Activated CD4-positive, alpha-beta T cell treated with anti-CD3 and anti-CD28 coated beads for 36 hours (primary cell): ENCODE results near the gene TAS2R41. TPM values are rescaled to one million over a fixed set of nuclear protein-coding genes. Genes with fewer than 3 reads are reported as not detected.

ENCODE experiments used
- ATAC-seq: fragments of 200-7000 bp; cut with Tn5 transposase; one replicate; pipeline ENCODE4 v1.10.0; 2021; ENCODE audit warnings: mild to moderate bottlenecking, moderate library complexity
- CTCF ChIA-PET: fragments of 350-600 bp; sonication (Branson Sonifier 250); formaldehyde crosslinking; loops from one replicate; lab custom pipeline; 2021; ENCODE audit warnings: antibody characterized with exemption; lab: Charles Lee
- POLR2A ChIA-PET: fragments of 350-600 bp; sonication (Branson Sonifier 250); formaldehyde crosslinking; loops from one replicate; lab custom pipeline; 2021; ENCODE audit warnings: antibody characterized with exemption, inconsistent platforms; lab: Charles Lee
- DNase-seq: peaks from one replicate; pipeline ENCODE4 v3.0.0-alpha.2; 2020
- H3K27ac Mint-ChIP-seq: one replicate; pipeline ENCODE4 v1.8.0; 2021; ENCODE audit warnings: mixed read lengths
- H3K27me3 Mint-ChIP-seq: one replicate; pipeline ENCODE4 v1.8.0; 2021; ENCODE audit warnings: mixed read lengths
- H3K36me3 Mint-ChIP-seq: one replicate; pipeline ENCODE4 v1.8.0; 2021; ENCODE audit warnings: low read depth, mixed read lengths
- H3K4me1 Mint-ChIP-seq: one replicate; pipeline ENCODE4 v1.8.0; 2021; ENCODE audit warnings: mixed read lengths
- H3K4me3 Mint-ChIP-seq: one replicate; pipeline ENCODE4 v1.8.0; 2021; ENCODE audit warnings: mild to moderate bottlenecking, moderate library complexity, mixed read lengths
- H3K9me3 Mint-ChIP-seq: one replicate; pipeline ENCODE4 v1.8.0; 2021; ENCODE audit warnings: low read depth, mixed read lengths
- intact Hi-C, 2 experiments: fragments of 100-400 bp; cut with DNase I in 1 of 2; cut with micrococcal nuclease in 1 of 2; formaldehyde crosslinking; loops; one replicate each; pipeline versions ENCODE4 v1.14.2 to v1.15.1; 2022 to 2024; cut with DNase I, micrococcal nuclease
- total RNA-seq, 2 experiments: library from RNA; stranded (reverse); gene quantifications; one replicate each; pipeline ENCODE4 v1.2.3, GENCODE V29; 2021

TAS2R41 gene
- total RNA-seq, 2 experiments from 2014 or later: not detected

GRCh38 chr7:143444063-143444782 is 33.5 kb upstream of the TAS2R41 start:
- ATAC-seq (no peak), DNase-seq (no peak)
- Mint-ChIP-seq H3K9me3 (no peaks in the 10 kb centered on the region), H3K27ac (no peak overlapping the region), H3K4me3 (no peak overlapping the region), H3K36me3 (peaks cover 2% of the 10 kb centered on the region), H3K27me3 (no peaks in the 10 kb centered on the region), H3K4me1 (peaks cover 3% of the 10 kb centered on the region)
- ChIA-PET CTCF (interaction anchor here (0.8 to 1.4 kb wide), 3 partner anchors 10 to 204 kb away, joined by 3 read pairs; no protein-coding TSS in a partner anchor), POLR2A (no interaction called here)
- intact Hi-C loops: no loop called here

- intact Hi-C loops: no loop called here
- Mint-ChIP-seq H3K9me3 (no peaks in the 10 kb centered on the region), H3K4me3 (no peak overlapping the region), H3K36me3 (peaks cover 2% of the 10 kb centered on the region), H3K4me1 (peaks cover under 1% of the 10 kb centered on the region), H3K27me3 (no peaks in the 10 kb centered on the region), H3K27ac (no peak overlapping the region)
- ATAC-seq (no peak), DNase-seq (no peak)
- ChIA-PET POLR2A (no interaction called here), CTCF (interaction anchor here (1.1 to 1.4 kb wide), 2 partner anchors 10 to 29 kb away, joined by 3 read pairs; no protein-coding TSS in a partner anchor)
These were observed 32.9 kb upstream of the TAS2R41 start for GRCh38 chr7:143444785-143445184.

GRCh38 chr7:143447466-143447865 is 30.2 kb upstream of the TAS2R41 start:
- Mint-ChIP-seq H3K4me1 (peaks cover 2% of the 10 kb centered on the region), H3K4me3 (no peak overlapping the region), H3K27ac (no peak overlapping the region), H3K36me3 (no peaks in the 10 kb centered on the region), H3K27me3 (no peaks in the 10 kb centered on the region), H3K9me3 (no peaks in the 10 kb centered on the region)
- POLR2A ChIA-PET: no interaction called here
- no peak for DNase-seq
- CTCF ChIA-PET: interaction anchor here (0.7 to 1.3 kb wide), 2 partner anchors 9 to 11 kb away, joined by 3 read pairs; no protein-coding TSS in a partner anchor
- ATAC-seq: no peak
- intact Hi-C loops: no loop called here

GRCh38 chr7:143448429-143448828 is 29.2 kb upstream of the TAS2R41 start:
- H3K36me3 Mint-ChIP-seq: no peaks in the 10 kb centered on the region
- no peak overlapping the region for H3K27ac Mint-ChIP-seq
- no peak for DNase-seq
- intact Hi-C loops: no loop called here
- H3K4me1 Mint-ChIP-seq: peaks cover 7% of the 10 kb centered on the region
- POLR2A ChIA-PET: no interaction called here
- H3K9me3 Mint-ChIP-seq: no peaks in the 10 kb centered on the region
- CTCF ChIA-PET: interaction anchor here (0.7 to 1.5 kb wide), 3 partner anchors 11 to 233 kb away, joined by 3 read pairs; no protein-coding TSS in a partner anchor
- no peak overlapping the region for H3K4me3 Mint-ChIP-seq
- no peak for ATAC-seq
- H3K27me3 Mint-ChIP-seq: no peaks in the 10 kb centered on the region

GRCh38 chr7:143449793-143450192 is 27.9 kb upstream of the TAS2R41 start:
- H3K36me3 Mint-ChIP-seq: no peaks in the 10 kb centered on the region
- CTCF ChIA-PET: interaction anchor here (0.6 to 1.5 kb wide), 2 partner anchors 85 to 235 kb away, joined by 3 to 4 read pairs; no protein-coding TSS in a partner anchor
- no peaks in the 10 kb centered on the region for H3K9me3 Mint-ChIP-seq
- intact Hi-C loops: no loop called here
- POLR2A ChIA-PET: no interaction called here
- peaks cover 7% of the 10 kb centered on the region for H3K4me1 Mint-ChIP-seq
- H3K27ac Mint-ChIP-seq: no peak overlapping the region
- H3K27me3 Mint-ChIP-seq: no peaks in the 10 kb centered on the region
- H3K4me3 Mint-ChIP-seq: no peak overlapping the region
- ATAC-seq (no peak), DNase-seq (no peak)

- no peak overlapping the region for H3K27ac Mint-ChIP-seq
- no peak overlapping the region for H3K4me3 Mint-ChIP-seq
- H3K9me3 Mint-ChIP-seq: no peaks in the 10 kb centered on the region
- H3K4me1 Mint-ChIP-seq: peaks cover 7% of the 10 kb centered on the region
- ATAC-seq (no peak), DNase-seq (no peak)
- H3K36me3 Mint-ChIP-seq: no peaks in the 10 kb centered on the region
- intact Hi-C loops: no loop called here
- ChIA-PET CTCF (interaction anchor here (0.9 to 1.2 kb wide), 2 partner anchors 37 to 235 kb away, joined by 4 read pairs; no protein-coding TSS in a partner anchor), POLR2A (no interaction called here)
- H3K27me3 Mint-ChIP-seq: no peaks in the 10 kb centered on the region
These were observed 26.6 kb upstream of the TAS2R41 start for GRCh38 chr7:143451122-143451521.

GRCh38 chr7:143451746-143452145 is 25.9 kb upstream of the TAS2R41 start:
- POLR2A ChIA-PET: no interaction called here

GRCh38 chr7:143452495-143452894 is 25.2 kb upstream of the TAS2R41 start:
- POLR2A ChIA-PET: no interaction called here
- Mint-ChIP-seq H3K9me3 (no peaks in the 10 kb centered on the region), H3K27me3 (no peaks in the 10 kb centered on the region), H3K4me3 (no peak overlapping the region), H3K4me1 (peaks cover 7% of the 10 kb centered on the region), H3K36me3 (no peaks in the 10 kb centered on the region), H3K27ac (no peak overlapping the region)
- no peak for DNase-seq
- ATAC-seq: no peak
- CTCF ChIA-PET: interaction anchor here (1.2 kb wide), 1 partner anchor 35 kb away, joined by 4 read pairs; no protein-coding TSS in a partner anchor
- intact Hi-C loops: no loop called here

More at GRCh38 chr7:143451746-143452145, 25.9 kb upstream of the TAS2R41 start:
- DNase-seq (no peak), ATAC-seq (no peak)
- Mint-ChIP-seq H3K27ac (no peak overlapping the region), H3K27me3 (no peaks in the 10 kb centered on the region), H3K36me3 (no peaks in the 10 kb centered on the region), H3K4me3 (no peak overlapping the region), H3K4me1 (peaks cover 7% of the 10 kb centered on the region), H3K9me3 (no peaks in the 10 kb centered on the region)
- CTCF ChIA-PET: interaction anchor here (0.9 to 1.2 kb wide), 2 partner anchors 36 to 236 kb away, joined by 4 read pairs; no protein-coding TSS in a partner anchor
- intact Hi-C loops: no loop called here

- ChIA-PET CTCF (interaction anchor here (0.7 kb wide), 1 partner anchor 10 kb away, joined by 3 read pairs; no protein-coding TSS in a partner anchor), POLR2A (no interaction called here)
- peaks cover 7% of the 10 kb centered on the region for H3K4me1 Mint-ChIP-seq
- no peaks in the 10 kb centered on the region for H3K9me3 Mint-ChIP-seq
- DNase-seq (no peak), ATAC-seq (no peak)
- no peaks in the 10 kb centered on the region for H3K27me3 Mint-ChIP-seq
- intact Hi-C loops: no loop called here
- no peak overlapping the region for H3K4me3 Mint-ChIP-seq
- no peak overlapping the region for H3K27ac Mint-ChIP-seq
- no peaks in the 10 kb centered on the region for H3K36me3 Mint-ChIP-seq
These were observed 23.5 kb upstream of the TAS2R41 start for GRCh38 chr7:143454091-143454680.

GRCh38 chr7:143455491-143455890 is 22.2 kb upstream of the TAS2R41 start:
- Mint-ChIP-seq H3K9me3 (no peaks in the 10 kb centered on the region), H3K27ac (no peak overlapping the region), H3K4me1 (peaks cover 7% of the 10 kb centered on the region), H3K36me3 (no peaks in the 10 kb centered on the region), H3K27me3 (no peaks in the 10 kb centered on the region), H3K4me3 (no peak overlapping the region)
- POLR2A ChIA-PET: interaction anchor here (0.7 kb wide), 1 partner anchor 73 kb away, joined by 3 read pairs; no protein-coding TSS in a partner anchor
- DNase-seq: no peak
- intact Hi-C loops: no loop called here
- no peak for ATAC-seq
- CTCF ChIA-PET: no interaction called here

GRCh38 chr7:143455942-143456341 is 21.7 kb upstream of the TAS2R41 start:
- Mint-ChIP-seq H3K9me3 (no peaks in the 10 kb centered on the region), H3K36me3 (no peaks in the 10 kb centered on the region), H3K27me3 (no peaks in the 10 kb centered on the region), H3K27ac (no peak overlapping the region), H3K4me3 (no peak overlapping the region), H3K4me1 (peaks cover 7% of the 10 kb centered on the region)
- ChIA-PET POLR2A (interaction anchor here (0.7 kb wide), 1 partner anchor 73 kb away, joined by 3 read pairs; no protein-coding TSS in a partner anchor), CTCF (interaction anchor here (1.0 kb wide), 1 partner anchor 25 kb away, joined by 4 read pairs; no protein-coding TSS in a partner anchor)
- intact Hi-C loops: no loop called here
- DNase-seq (no peak), ATAC-seq (no peak)
